GM18870 (cell line): ENCODE results near the gene CSF2RB.
"Not testable (repeated sequence)": the region's sequence is repeated elsewhere in the genome, so short reads cannot be mapped to it uniquely, and the experiment has no call there.

Experiments used
- ATAC-seq: cut with Tn5 transposase; IDR thresholded peaks from one replicate; pipeline ENCODE4 v1.9.1; 2021; ENCODE audit warnings: moderate library complexity; ENCODE audit not compliant: unreplicated experiment

The CSF2RB gene

GRCh38 chr22:36961626-36962025 is 48.2 kb downstream of the CSF2RB start:
- ATAC-seq = no peak

- ATAC-seq = no peak
Observed at GRCh38 chr22:36963302-36963701, 49.9 kb downstream of the CSF2RB start.

- ATAC-seq = no peak
Observed at GRCh38 chr22:36964106-36964505, 50.7 kb downstream of the CSF2RB start.

GRCh38 chr22:36965696-36966095 is 52.3 kb downstream of the CSF2RB start:
- ATAC-seq = no peak

GRCh38 chr22:36966851-36967540 is 53.6 kb downstream of the CSF2RB start:
- ATAC-seq = no peak

GRCh38 chr22:36968249-36968964 is 55.0 kb downstream of the CSF2RB start:
- ATAC-seq = no peak

GRCh38 chr22:36971341-36972125 is 58.1 kb downstream of the CSF2RB start:
- ATAC-seq = no peak

- ATAC-seq = no peak
Observed at GRCh38 chr22:36976606-36977005, 63.2 kb downstream of the CSF2RB start.

- ATAC-seq = no peak
Observed at GRCh38 chr22:36977401-36977861, 64.0 kb downstream of the CSF2RB start.

GRCh38 chr22:36977947-36978660 is 64.7 kb downstream of the CSF2RB start:
- ATAC-seq = peak; percentile 50

- ATAC-seq = no peak
Observed at GRCh38 chr22:36979016-36979910, 65.8 kb downstream of the CSF2RB start.

GRCh38 chr22:36981247-36981775 is 67.9 kb downstream of the CSF2RB start:
- ATAC-seq = no peak

GRCh38 chr22:36982136-36982535 is 68.7 kb downstream of the CSF2RB start:
- ATAC-seq = no peak

- no peak for ATAC-seq
Observed at GRCh38 chr22:36985211-36985889, 71.9 kb downstream of the CSF2RB start.

GRCh38 chr22:36986242-36986821 is 72.9 kb downstream of the CSF2RB start:
- no peak for ATAC-seq

- ATAC-seq = no peak
Observed at GRCh38 chr22:36988075-36988832, 74.8 kb downstream of the CSF2RB start.

- ATAC-seq = not testable (repeated sequence)
Observed at GRCh38 chr22:36989012-36989411, 75.6 kb downstream of the CSF2RB start.
